ENCODE data around the gene FOXL3.

Gene FOXL3

DNA sequence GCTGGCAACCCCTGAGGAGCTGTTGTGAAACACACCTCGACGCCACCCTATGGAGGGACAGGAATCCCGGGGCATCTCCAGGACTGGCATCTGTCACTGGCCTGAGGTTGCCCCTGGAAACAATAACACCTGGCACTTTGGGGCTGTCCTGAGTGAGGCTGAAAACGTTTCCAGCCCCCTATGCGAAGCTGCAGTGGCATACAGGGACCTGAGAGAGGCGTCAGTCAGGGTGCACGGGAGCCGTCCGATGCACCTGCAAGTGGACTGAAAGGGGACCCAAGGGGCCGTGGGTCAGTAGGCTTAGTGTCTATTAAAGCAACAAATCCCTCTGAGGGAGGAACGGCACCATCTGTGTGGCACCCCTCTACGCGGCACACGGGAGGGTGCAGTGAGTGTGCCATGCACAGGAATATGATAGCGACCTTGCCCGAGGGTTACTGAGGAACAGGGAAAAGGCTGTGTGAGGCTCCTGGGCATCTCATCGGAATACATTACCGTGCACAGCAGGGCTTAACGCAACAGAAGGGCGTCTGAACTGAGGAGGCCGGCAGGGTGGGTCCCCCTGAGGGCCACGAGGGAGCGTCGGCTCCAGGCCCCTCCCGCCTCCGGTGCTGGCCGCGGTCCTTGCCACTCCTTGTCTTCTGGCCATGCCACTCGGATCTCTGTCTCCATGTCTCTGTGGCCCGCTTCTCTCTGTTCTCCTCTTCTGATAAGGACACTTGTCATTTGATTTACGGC, 50.4 kb downstream of the FOXL3 start:
- Histone ChIP-seq H3K27ac (no peak overlapping the region), H3K9me3 (ENCODE audit: severe bottlenecking) (no peaks in the 10 kb centered on the region), H3K36me3 (no peaks in the 10 kb centered on the region), H3K4me3 (ENCODE audit: low read depth, low read length) (no peak overlapping the region), H3K27me3 (ENCODE audit: insufficient read depth, low read depth, severe bottlenecking) (no peaks in the 10 kb centered on the region)
- peak; percentile 23 for DNase-seq
- TF ChIP-seq, protein P1, sequence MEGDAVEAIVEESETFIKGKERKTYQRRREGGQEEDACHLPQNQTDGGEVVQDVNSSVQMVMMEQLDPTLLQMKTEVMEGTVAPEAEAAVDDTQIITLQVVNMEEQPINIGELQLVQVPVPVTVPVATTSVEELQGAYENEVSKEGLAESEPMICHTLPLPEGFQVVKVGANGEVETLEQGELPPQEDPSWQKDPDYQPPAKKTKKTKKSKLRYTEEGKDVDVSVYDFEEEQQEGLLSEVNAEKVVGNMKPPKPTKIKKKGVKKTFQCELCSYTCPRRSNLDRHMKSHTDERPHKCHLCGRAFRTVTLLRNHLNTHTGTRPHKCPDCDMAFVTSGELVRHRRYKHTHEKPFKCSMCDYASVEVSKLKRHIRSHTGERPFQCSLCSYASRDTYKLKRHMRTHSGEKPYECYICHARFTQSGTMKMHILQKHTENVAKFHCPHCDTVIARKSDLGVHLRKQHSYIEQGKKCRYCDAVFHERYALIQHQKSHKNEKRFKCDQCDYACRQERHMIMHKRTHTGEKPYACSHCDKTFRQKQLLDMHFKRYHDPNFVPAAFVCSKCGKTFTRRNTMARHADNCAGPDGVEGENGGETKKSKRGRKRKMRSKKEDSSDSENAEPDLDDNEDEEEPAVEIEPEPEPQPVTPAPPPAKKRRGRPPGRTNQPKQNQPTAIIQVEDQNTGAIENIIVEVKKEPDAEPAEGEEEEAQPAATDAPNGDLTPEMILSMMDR (IDR thresholded peaks at IDR 0.05; ENCODE audit: low read depth, low read length): peak; percentile 43

Measured in WERI-Rb-1 (cell line).